GM12878 (cell line): ENCODE results near the gene KCNC4. TPM values are rescaled to one million over a fixed set of nuclear protein-coding genes. Genes with fewer than 3 reads are reported as not detected.

Experiments
- ATAC-seq: fragments of 200-7000 bp; cut with Tn5 transposase; 3 replicates; pipeline ENCODE4 v1.9.1; 2020; ENCODE audit warnings: mild to moderate bottlenecking, moderate library complexity
- BruUV-seq: library from RNA; stranded (reverse); fragments of 400-500 nt; replicated peaks from 2 replicates; lab custom pipeline; 2021; lab: Mats Ljungman, UMichigan
- CTCF ChIA-PET: fragments of 300-600 bp; sonication (Branson Sonifier 250); formaldehyde crosslinking; extraction: SDS; loops from one replicate; lab custom pipeline; 2021; ENCODE audit warnings: inconsistent platforms; lab: Yijun Ruan, JAX
- POLR2A ChIA-PET: fragments of 350-600 bp; formaldehyde crosslinking; extraction: SDS; loops from one replicate; lab custom pipeline; 2021; ENCODE audit warnings: inconsistent platforms; lab: Charles Lee
- RAD21 ChIA-PET: fragments of 300-600 bp; sonication (Branson Sonifier 250); formaldehyde crosslinking; loops from one replicate; lab custom pipeline; 2023; ENCODE audit warnings: antibody characterized with exemption; ENCODE audit not compliant: unreplicated experiment; lab: Charles Lee
- SMC1A ChIA-PET: fragments of 300-600 bp; sonication (Branson Sonifier 250); formaldehyde crosslinking; loops from one replicate; lab custom pipeline; 2023; ENCODE audit not compliant: unreplicated experiment, uncharacterized antibody; lab: Charles Lee
- DNase-seq: peaks from one replicate; pipeline ENCODE4 v3.0.0-alpha.2; 2011; ENCODE audit warnings: low read depth, low spot score
- FAIRE-seq: peaks from 3 replicates; lab custom pipeline; 2011; peaks lifted over from hg19 to GRCh38; lab: Jason Lieb, UNC
- H2AFZ ChIP-seq: 2 replicates; pipeline ENCODE4 v1.6.0; 2011; ENCODE audit warnings: low read depth, low read length, control low read depth; ENCODE audit not compliant: control insufficient read depth
- H3K27ac ChIP-seq: 2 replicates; pipeline ENCODE4 v1.5.1; 2011; ENCODE audit warnings: control low read depth; ENCODE audit not compliant: control insufficient read depth, insufficient read depth
- H3K27me3 ChIP-seq, 2 experiments: replicated peaks in 1 of 2; 2 replicates each; pipeline versions ENCODE4 v1.6.0 to v1.6.1; 2011; ENCODE audit warnings: low read length in 1 of 2; ENCODE audit not compliant: control insufficient read depth in 2 of 2, insufficient read depth in 2 of 2
- H3K36me3 ChIP-seq, 2 experiments: 2 replicates each; pipeline ENCODE4 v1.5.1; 2011; ENCODE audit warnings: low read length in 1 of 2; ENCODE audit not compliant: control insufficient read depth in 2 of 2, insufficient read depth in 2 of 2
- H3K4me1 ChIP-seq: 2 replicates; pipeline ENCODE4 v1.6.1; 2011; ENCODE audit warnings: mild to moderate bottlenecking, low read length, moderate library complexity, mixed read lengths; ENCODE audit not compliant: control insufficient read depth, insufficient read depth
- H3K4me2 ChIP-seq: 2 replicates; pipeline ENCODE4 v1.6.0; 2011; ENCODE audit warnings: control low read depth; ENCODE audit not compliant: control insufficient read depth, insufficient read depth
- H3K4me3 ChIP-seq: fragments of 200-600 bp; sonication (generic); 2 replicates; pipeline ENCODE4 v1.5.1; 2016
- H3K79me2 ChIP-seq: 2 replicates; pipeline ENCODE4 v1.6.0; 2011; ENCODE audit warnings: low read length; ENCODE audit not compliant: control insufficient read depth, insufficient read depth
- H3K9ac ChIP-seq: 2 replicates; pipeline ENCODE4 v1.8.0; 2011; ENCODE audit warnings: low read length, control low read depth, mixed read lengths; ENCODE audit not compliant: control insufficient read depth, insufficient read depth
- H3K9me3 ChIP-seq: replicated peaks from 3 replicates; pipeline ENCODE4 v1.5.1; 2011; ENCODE audit warnings: mild to moderate bottlenecking, low read length; ENCODE audit not compliant: control insufficient read depth, insufficient read depth
- H4K20me1 ChIP-seq: 2 replicates; pipeline ENCODE4 v1.6.0; 2011; ENCODE audit not compliant: control insufficient read depth, insufficient read depth
- BCL11A ChIP-seq: IDR thresholded peaks from 2 replicates; pipeline ENCODE4 v1.6.1; 2011; ENCODE audit warnings: low read depth, low read length
- BHLHE40 ChIP-seq, 2 experiments: fragments of 450-650 bp in 1 of 2; IDR thresholded peaks; 2 replicates each; pipeline ENCODE4 v1.6.1; 2011 to 2017; ENCODE audit warnings: low read depth in 2 of 2, borderline replicate concordance in 1 of 2, improper control_type of control experiment in 1 of 2, low read length in 1 of 2, mild to moderate bottlenecking in 1 of 2
- CREM ChIP-seq: IDR thresholded peaks from 2 replicates; pipeline ENCODE4 v1.6.1; 2014; ENCODE audit warnings: antibody characterized with exemption, low read depth
- IKZF1 ChIP-seq: fragments of 450-650 bp; conservative IDR thresholded peaks from 2 replicates; pipeline ENCODE4 v1.6.1; 2017; ENCODE audit warnings: antibody characterized with exemption, mild to moderate bottlenecking
- NKRF ChIP-seq: fragments of 450-650 bp; conservative IDR thresholded peaks from 2 replicates; pipeline ENCODE4 v1.6.1; 2017; ENCODE audit warnings: mild to moderate bottlenecking, moderate library complexity
- SIX5 ChIP-seq: IDR thresholded peaks from 2 replicates; pipeline ENCODE4 v1.6.1; 2011; ENCODE audit warnings: mild to moderate bottlenecking, low read depth, low read length, moderate library complexity; ENCODE audit not compliant: severe bottlenecking
- WRNIP1 ChIP-seq: IDR thresholded peaks from 2 replicates; pipeline ENCODE4 v1.6.1; 2011; ENCODE audit warnings: low read depth, low read length, improper control_type of control experiment, borderline replicate concordance
- ZNF384 ChIP-seq: IDR thresholded peaks from 2 replicates; pipeline ENCODE4 v1.6.1; 2012; ENCODE audit warnings: low read depth, mild to moderate bottlenecking, low read length, improper control_type of control experiment, borderline replicate concordance
- ZNF592 ChIP-seq: fragments of 450-650 bp; IDR thresholded peaks from 2 replicates; pipeline ENCODE4 v1.6.1; 2017; ENCODE audit warnings: mild to moderate bottlenecking, moderate library complexity
- WGBS: methylation state at CpG from one replicate; pipeline ENCODE4 v1.1.6; 2016; ENCODE audit warnings: low lambda C conversion rate; ENCODE audit not compliant: insufficient replicate concordance, insufficient coverage; ENCODE audit errors: missing lambda C conversion rate; 5-methylcytosine and 5-hydroxymethylcytosine counted together
- in situ Hi-C: fragments of 300-500 bp; cut with MboI; formaldehyde crosslinking; loops from 9 replicates; pipeline ENCODE4 v1.14.3; 2018; ENCODE audit warnings: mixed read lengths
- intact Hi-C: fragments of 100-400 bp; cut with micrococcal nuclease; formaldehyde crosslinking; loops from one replicate; pipeline ENCODE4 v1.14.2; 2022; ENCODE audit not compliant: unreplicated experiment
- polyA plus RNA-seq, 11 experiments: library from polyadenylated mRNA; depleted of rRNA in 4 of 11; unstranded in 6 of 11; stranded (reverse) in 5 of 11; fragments of >200 nt; fragmentation: Nextera tagmentation in 4 of 11; fragmentation: Illumina TruSeq in 1 of 11; extraction: Ambion mirVana in 4 of 11; extraction: Trizol in 1 of 11; gene quantifications; 1 replicate in 1 of 11; 2 replicates in 10 of 11; pipeline versions ENCODE4 v1.2.1 to v1.2.3, GENCODE V29; 2011 to 2016; ENCODE audit warnings: inconsistent platforms in 2 of 11, missing spikeins in 2 of 11, low read depth in 1 of 11
- total RNA-seq, 4 experiments: library from RNA; depleted of rRNA in 3 of 4; stranded (reverse); fragments of >200 nt in 3 of 4; fragmentation: Illumina TruSeq in 1 of 4; extraction: Trizol in 1 of 4; gene quantifications; 2 replicates each; pipeline versions ENCODE4 v1.2.1 to v1.2.3, GENCODE V29; 2013 to 2021

Gene KCNC4
- total and polyA plus RNA-seq, 10 of the 15 experiments (the other 5 are each of a cell fraction or from before 2014, with no cell fraction given), result 0.06 to 1.7 (median 0.36) TPM

GRCh38 chr1:110215621-110216515, 5.8 kb downstream of the KCNC4 start:
- no peaks in the 10 kb centered on the region for H4K20me1 ChIP-seq
- no peak overlapping the region for H3K27ac ChIP-seq
- ChIA-PET CTCF (interaction anchor here (0.8 to 18.8 kb wide), 7 partner anchors 8 to 244 kb away, joined by 3 to 753 read pairs (median 6); no protein-coding TSS in a partner anchor), POLR2A (interaction anchor here (0.9 to 1.6 kb wide), 3 partner anchors 23 to 94 kb away, joined by 4 to 6 read pairs (median 5); no protein-coding TSS in a partner anchor), SMC1A (interaction anchor here (1.0 to 17.8 kb wide), 8 partner anchors 8 to 1118 kb away, joined by 3 to 524 read pairs (median 4); no protein-coding TSS in a partner anchor), RAD21 (interaction anchor here (0.9 to 3.0 kb wide), 11 partner anchors 8 to 280 kb away, joined by 3 to 15 read pairs (median 4); no protein-coding TSS in a partner anchor)
- 49% methylated on average over 7 of the region's 7 CpGs for WGBS
- no peak overlapping the region for H3K4me3 ChIP-seq
- ATAC-seq (peak; percentile 4; the same call in 2 of the 3 replicates), FAIRE-seq (no peak)
- no peak overlapping the region for H3K9ac ChIP-seq
- H3K9me3 ChIP-seq, result no peaks in the 10 kb centered on the region
- no peak overlapping the region for H2AFZ ChIP-seq
- no peaks in the 10 kb centered on the region; the same call in 1 of the 2 replicates for H3K4me1 ChIP-seq
- no peaks in the 10 kb centered on the region for H3K36me3 ChIP-seq
- peaks cover 0 to 14% of the 10 kb centered on the region in 2 experiments; a peak in 1 of 4 replicates for H3K27me3 ChIP-seq
- H3K4me2 ChIP-seq, result no peak overlapping the region
- in situ Hi-C loops, result no loop called here
- H3K79me2 ChIP-seq, result no peaks in the 10 kb centered on the region
- TF ChIP-seq BCL11A, result no peak
- TF ChIP-seq IKZF1, result no peak
- TF ChIP-seq ZNF592, result no peak
- TF ChIP-seq CREM, result no peak
- no peak for TF ChIP-seq BHLHE40 (IDR thresholded peaks at IDR 0.05; ENCODE audit: borderline replicate concordance in 1 of 2, low read depth in 2 of 2, low read length in 1 of 2)
- no peak for TF ChIP-seq WRNIP1
- no peak for TF ChIP-seq NKRF
- TF ChIP-seq SIX5, result no peak
- no peak for TF ChIP-seq ZNF384
- TF ChIP-seq, all 136 proteins: peak for 0
- intact Hi-C loops, result no loop called here
- DNase-seq, result no peak
- no TSS peak for BruUV-seq
